CD4-positive, alpha-beta T cell treated with Interleukin-12 subunit alpha and Interleukin-12 subunit beta, for 1 hour (primary cell): ENCODE measurements around the gene PTEN.

Experiments
- DNase-seq: peaks from one replicate; pipeline ENCODE4 v3.0.0-alpha.2; 2020

The PTEN gene

GRCh38 chr10:87923233-87923632 lies 59.8 kb downstream of the PTEN start:
- no peak for DNase-seq

GRCh38 chr10:87925570-87925969 lies 62.1 kb downstream of the PTEN start:
- DNase-seq, result no peak

- no peak for DNase-seq
Measured at GRCh38 chr10:87927091-87927490, 63.7 kb downstream of the PTEN start.

- DNase-seq, result no peak
Measured at GRCh38 chr10:87928996-87929395, 65.6 kb downstream of the PTEN start.

- DNase-seq, result no peak
Measured at GRCh38 chr10:87930141-87930540, 66.7 kb downstream of the PTEN start.

GRCh38 chr10:87930934-87931835 lies 67.8 kb downstream of the PTEN start:
- DNase-seq, result peak; percentile 8

- no peak for DNase-seq
Measured at GRCh38 chr10:87931836-87932230, 68.4 kb downstream of the PTEN start.

GRCh38 chr10:87935290-87936141 lies 72.1 kb downstream of the PTEN start:
- DNase-seq, result no peak

- DNase-seq, result no peak
Measured at GRCh38 chr10:87940210-87940609, 76.8 kb downstream of the PTEN start.

GRCh38 chr10:87942884-87943527 lies 79.6 kb downstream of the PTEN start:
- no peak for DNase-seq

GRCh38 chr10:87945984-87946383 lies 82.6 kb downstream of the PTEN start:
- DNase-seq, result no peak

- no peak for DNase-seq
Measured at GRCh38 chr10:87952612-87953011, 89.2 kb downstream of the PTEN start.

GRCh38 chr10:87956055-87956454 lies 92.6 kb downstream of the PTEN start:
- no peak for DNase-seq

GRCh38 chr10:87957702-87958101 lies 94.3 kb downstream of the PTEN start:
- no peak for DNase-seq

- DNase-seq, result no peak
Measured at GRCh38 chr10:87960230-87960629, 96.8 kb downstream of the PTEN start.

- no peak for DNase-seq
Measured at GRCh38 chr10:87961314-87961713, 97.9 kb downstream of the PTEN start.

- no peak for DNase-seq
Measured at GRCh38 chr10:87966459-87966858, 103.0 kb downstream of the PTEN start.

- no peak for DNase-seq
Measured at GRCh38 chr10:87973635-87974034, 110.2 kb downstream of the PTEN start.

- no peak for DNase-seq
Measured at GRCh38 chr10:87974130-87974529, 110.7 kb downstream of the PTEN start.

GRCh38 chr10:87974769-87975168 lies 111.3 kb downstream of the PTEN start:
- no peak for DNase-seq

- no peak for DNase-seq
Measured at GRCh38 chr10:87976101-87976743, 112.8 kb downstream of the PTEN start.

- no peak for DNase-seq
Measured at GRCh38 chr10:87978166-87978565, 114.7 kb downstream of the PTEN start.

- DNase-seq, result no peak
Measured at GRCh38 chr10:87979847-87980246, 116.4 kb downstream of the PTEN start.
